22Rv1 (cell line): ENCODE measurements around the gene CYP8B1.

ENCODE experiments used
- CTCF ChIP-seq: fragments of 450-650 bp; IDR thresholded peaks from 2 replicates; pipeline ENCODE4 v1.5.1; 2017; ENCODE audit warnings: mild to moderate bottlenecking
- ZFX ChIP-seq: fragments of 450-650 bp; IDR thresholded peaks from 2 replicates; pipeline ENCODE4 v1.6.1; 2017; ENCODE audit warnings: antibody characterized with exemption, borderline replicate concordance

DNA sequence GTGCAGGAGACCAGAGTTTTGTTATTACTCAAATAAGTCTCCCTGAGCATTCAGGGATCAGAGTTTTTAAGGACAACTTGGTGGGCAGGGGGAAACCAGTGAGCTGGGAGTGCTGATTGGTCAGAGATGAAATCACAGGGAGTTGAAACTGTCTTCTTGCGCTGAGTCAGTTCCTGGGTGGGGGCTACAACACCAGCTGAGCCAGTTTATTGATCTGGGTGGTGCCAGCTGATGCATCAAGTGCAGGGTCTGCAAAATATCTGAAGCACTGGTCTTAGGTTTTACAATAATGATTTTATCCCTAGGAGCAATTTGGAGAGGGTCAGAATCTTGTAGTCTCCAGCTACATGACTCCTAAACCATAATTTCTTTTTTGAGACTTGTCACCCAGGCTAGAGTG is 16.5 kb upstream of the CYP8B1 start:
- TF ChIP-seq CTCF (no peak), ZFX (no peak)
